Measurements from ENCODE around the gene UBE2E1. TPM values are rescaled to one million over a fixed set of nuclear protein-coding genes. Genes with fewer than 3 reads are reported as not detected.

Gene UBE2E1
- total RNA-seq, 1 experiment from 2014 or later = 102 TPM

GRCh38 chr3:23762214-23762613 is 43.5 kb upstream of the UBE2E1 start:
- H3K4me3 ChIP-seq = no peak overlapping the region
- H2AFZ ChIP-seq = no peak overlapping the region
- no TSS peak for BruUV-seq (replicated peaks)
- no peaks in the 10 kb centered on the region for H3K36me3 ChIP-seq (ENCODE audit: low read depth)
- H3K9me3 ChIP-seq (ENCODE audit: insufficient read depth, low read depth) = no peaks in the 10 kb centered on the region
- no peaks in the 10 kb centered on the region for H3K79me2 ChIP-seq (ENCODE audit: low read depth)
- no peak overlapping the region for H3K4me2 ChIP-seq
- ChIA-PET POLR2A (ENCODE audit: unreplicated experiment) (no interaction called here), CTCF (interaction anchor here (0.6 kb wide), 1 partner anchor 9 kb away, joined by 4 read pairs; no protein-coding TSS in a partner anchor)
- intact Hi-C loops (cut with micrococcal nuclease; ENCODE audit: unreplicated experiment) = loop anchor here (5.0 kb wide), 1 partner anchor 50 kb away; no protein-coding TSS in a partner anchor
- H4K20me1 ChIP-seq (ENCODE audit: insufficient read depth) = no peaks in the 10 kb centered on the region
- H3K4me1 ChIP-seq (replicated peaks; ENCODE audit: insufficient read depth) = no peaks in the 10 kb centered on the region
- H3K27ac ChIP-seq = no peak overlapping the region
- no peaks in the 10 kb centered on the region for H3K9me2 ChIP-seq (ENCODE audit: insufficient read depth)
- TF ChIP-seq CTCF (conservative IDR thresholded peaks at IDR 0.05) (no peak), EZH2 (IDR thresholded peaks at IDR 0.05; ENCODE audit: low read depth) (no peak)
- DNase-seq = no peak
- no peaks in the 10 kb centered on the region for H3F3A ChIP-seq (ENCODE audit: insufficient read depth, low read depth)
- no peaks in the 10 kb centered on the region for H3K27me3 ChIP-seq (ENCODE audit: insufficient read depth, low read depth)

GRCh38 chr3:23762759-23763477 is 42.8 kb upstream of the UBE2E1 start:
- Histone ChIP-seq H3K4me3 (no peak overlapping the region), H3K36me3 (ENCODE audit: low read depth) (no peaks in the 10 kb centered on the region), H3K27me3 (ENCODE audit: insufficient read depth, low read depth) (no peaks in the 10 kb centered on the region), H4K20me1 (ENCODE audit: insufficient read depth) (no peaks in the 10 kb centered on the region), H3F3A (ENCODE audit: insufficient read depth, low read depth) (no peaks in the 10 kb centered on the region), H3K4me2 (no peak overlapping the region), H3K4me1 (replicated peaks; ENCODE audit: insufficient read depth) (no peaks in the 10 kb centered on the region), H3K9me3 (ENCODE audit: insufficient read depth, low read depth) (no peaks in the 10 kb centered on the region), H3K9me2 (ENCODE audit: insufficient read depth) (no peaks in the 10 kb centered on the region), H3K27ac (no peak overlapping the region), H3K79me2 (ENCODE audit: low read depth) (no peaks in the 10 kb centered on the region), H2AFZ (no peak overlapping the region)
- TF ChIP-seq EZH2 (IDR thresholded peaks at IDR 0.05; ENCODE audit: low read depth) (no peak), CTCF (conservative IDR thresholded peaks at IDR 0.05) (no peak)
- ChIA-PET CTCF (interaction anchor here (0.6 to 0.7 kb wide), 2 partner anchors 8 to 112 kb away, joined by 3 to 4 read pairs; no protein-coding TSS in a partner anchor), POLR2A (ENCODE audit: unreplicated experiment) (no interaction called here)
- BruUV-seq (replicated peaks) = no TSS peak
- intact Hi-C loops (cut with micrococcal nuclease; ENCODE audit: unreplicated experiment) = loop anchor here (5.0 kb wide), 1 partner anchor 51 kb away; no protein-coding TSS in a partner anchor
- no peak for DNase-seq

- H3K9me3 ChIP-seq (ENCODE audit: insufficient read depth, low read depth) = no peaks in the 10 kb centered on the region
- H2AFZ ChIP-seq = no peak overlapping the region
- ChIA-PET CTCF (no interaction called here), POLR2A (ENCODE audit: unreplicated experiment) (no interaction called here)
- H3K79me2 ChIP-seq (ENCODE audit: low read depth) = no peaks in the 10 kb centered on the region
- no TSS peak for BruUV-seq (replicated peaks)
- no peaks in the 10 kb centered on the region for H3K4me1 ChIP-seq (replicated peaks; ENCODE audit: insufficient read depth)
- no peaks in the 10 kb centered on the region for H4K20me1 ChIP-seq (ENCODE audit: insufficient read depth)
- intact Hi-C loops (cut with micrococcal nuclease; ENCODE audit: unreplicated experiment) = loop anchor here (5.0 kb wide), 1 partner anchor 52 kb away; no protein-coding TSS in a partner anchor
- no peaks in the 10 kb centered on the region for H3K36me3 ChIP-seq (ENCODE audit: low read depth)
- H3F3A ChIP-seq (ENCODE audit: insufficient read depth, low read depth) = no peaks in the 10 kb centered on the region
- H3K4me2 ChIP-seq = no peak overlapping the region
- H3K27ac ChIP-seq = no peak overlapping the region
- no peaks in the 10 kb centered on the region for H3K9me2 ChIP-seq (ENCODE audit: insufficient read depth)
- DNase-seq = no peak
- no peaks in the 10 kb centered on the region for H3K27me3 ChIP-seq (ENCODE audit: insufficient read depth, low read depth)
- TF ChIP-seq EZH2 (IDR thresholded peaks at IDR 0.05; ENCODE audit: low read depth) = no peak
- TF ChIP-seq CTCF (conservative IDR thresholded peaks at IDR 0.05) = no peak
- no peak overlapping the region for H3K4me3 ChIP-seq
Observed at GRCh38 chr3:23764407-23764806, 41.3 kb upstream of the UBE2E1 start.

Data from PC-9 (cell line).